Measurements from ENCODE around the gene HPSE2.

HPSE2 gene

GRCh38 chr10:98613446-98613845 is 622.2 kb downstream of the HPSE2 start:
- DNase-seq (ENCODE audit: low read depth), result no peak

- no peak for DNase-seq (ENCODE audit: low read depth)
Measured at GRCh38 chr10:98611436-98611835, 624.2 kb downstream of the HPSE2 start.

GRCh38 chr10:98610836-98611235 is 624.8 kb downstream of the HPSE2 start:
- no peak for DNase-seq (ENCODE audit: low read depth)

GRCh38 chr10:98610301-98610700 is 625.4 kb downstream of the HPSE2 start:
- DNase-seq (ENCODE audit: low read depth), result no peak

- DNase-seq (ENCODE audit: low read depth), result no peak
Measured at GRCh38 chr10:98609265-98609664, 626.4 kb downstream of the HPSE2 start.

GRCh38 chr10:98608411-98608810 is 627.2 kb downstream of the HPSE2 start:
- no peak for DNase-seq (ENCODE audit: low read depth)

GRCh38 chr10:98602224-98602623 is 633.4 kb downstream of the HPSE2 start:
- no peak for DNase-seq (ENCODE audit: low read depth)

GRCh38 chr10:98599032-98599610 is 636.5 kb downstream of the HPSE2 start:
- DNase-seq (ENCODE audit: low read depth), result no peak

- no peak for DNase-seq (ENCODE audit: low read depth)
Measured at GRCh38 chr10:98596404-98596803, 639.2 kb downstream of the HPSE2 start.

- DNase-seq (ENCODE audit: low read depth), result no peak
Measured at GRCh38 chr10:98589691-98590090, 646.0 kb downstream of the HPSE2 start.

- no peak for DNase-seq (ENCODE audit: low read depth)
Measured at GRCh38 chr10:98589007-98589406, 646.6 kb downstream of the HPSE2 start.

GRCh38 chr10:98587156-98587837 is 648.4 kb downstream of the HPSE2 start:
- no peak for DNase-seq (ENCODE audit: low read depth)

GRCh38 chr10:98586096-98586495 is 649.6 kb downstream of the HPSE2 start:
- no peak for DNase-seq (ENCODE audit: low read depth)

- no peak for DNase-seq (ENCODE audit: low read depth)
Measured at GRCh38 chr10:98582363-98582762, 653.3 kb downstream of the HPSE2 start.

- DNase-seq (ENCODE audit: low read depth), result no peak
Measured at GRCh38 chr10:98577578-98577977, 658.1 kb downstream of the HPSE2 start.

- no peak for DNase-seq (ENCODE audit: low read depth)
Measured at GRCh38 chr10:98577168-98577567, 658.5 kb downstream of the HPSE2 start.

GRCh38 chr10:98576096-98576495 is 659.6 kb downstream of the HPSE2 start:
- no peak for DNase-seq (ENCODE audit: low read depth)

GRCh38 chr10:98572594-98572993 is 663.1 kb downstream of the HPSE2 start:
- DNase-seq (ENCODE audit: low read depth), result no peak

GRCh38 chr10:98570834-98571233 is 664.8 kb downstream of the HPSE2 start:
- DNase-seq (ENCODE audit: low read depth), result no peak

GRCh38 chr10:98569853-98570252 is 665.8 kb downstream of the HPSE2 start:
- no peak for DNase-seq (ENCODE audit: low read depth)

GRCh38 chr10:98568551-98568950 is 667.1 kb downstream of the HPSE2 start:
- no peak for DNase-seq (ENCODE audit: low read depth)

- DNase-seq (ENCODE audit: low read depth), result no peak
Measured at GRCh38 chr10:98567391-98568133, 668.1 kb downstream of the HPSE2 start.

- no peak for DNase-seq (ENCODE audit: low read depth)
Measured at GRCh38 chr10:98563811-98564210, 671.8 kb downstream of the HPSE2 start.
